GM19438 (cell line): ENCODE data around the gene AS3MT.
"Not testable (repeated sequence)": the region's sequence is repeated elsewhere in the genome, so short reads cannot be mapped to it uniquely, and the experiment has no call there.

Experiments
- ATAC-seq: cut with Tn5 transposase; IDR thresholded peaks from one replicate; pipeline ENCODE4 v1.9.1; 2021; ENCODE audit warnings: low read depth; ENCODE audit not compliant: unreplicated experiment

AS3MT gene, protein sequence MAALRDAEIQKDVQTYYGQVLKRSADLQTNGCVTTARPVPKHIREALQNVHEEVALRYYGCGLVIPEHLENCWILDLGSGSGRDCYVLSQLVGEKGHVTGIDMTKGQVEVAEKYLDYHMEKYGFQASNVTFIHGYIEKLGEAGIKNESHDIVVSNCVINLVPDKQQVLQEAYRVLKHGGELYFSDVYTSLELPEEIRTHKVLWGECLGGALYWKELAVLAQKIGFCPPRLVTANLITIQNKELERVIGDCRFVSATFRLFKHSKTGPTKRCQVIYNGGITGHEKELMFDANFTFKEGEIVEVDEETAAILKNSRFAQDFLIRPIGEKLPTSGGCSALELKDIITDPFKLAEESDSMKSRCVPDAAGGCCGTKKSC

DNA sequence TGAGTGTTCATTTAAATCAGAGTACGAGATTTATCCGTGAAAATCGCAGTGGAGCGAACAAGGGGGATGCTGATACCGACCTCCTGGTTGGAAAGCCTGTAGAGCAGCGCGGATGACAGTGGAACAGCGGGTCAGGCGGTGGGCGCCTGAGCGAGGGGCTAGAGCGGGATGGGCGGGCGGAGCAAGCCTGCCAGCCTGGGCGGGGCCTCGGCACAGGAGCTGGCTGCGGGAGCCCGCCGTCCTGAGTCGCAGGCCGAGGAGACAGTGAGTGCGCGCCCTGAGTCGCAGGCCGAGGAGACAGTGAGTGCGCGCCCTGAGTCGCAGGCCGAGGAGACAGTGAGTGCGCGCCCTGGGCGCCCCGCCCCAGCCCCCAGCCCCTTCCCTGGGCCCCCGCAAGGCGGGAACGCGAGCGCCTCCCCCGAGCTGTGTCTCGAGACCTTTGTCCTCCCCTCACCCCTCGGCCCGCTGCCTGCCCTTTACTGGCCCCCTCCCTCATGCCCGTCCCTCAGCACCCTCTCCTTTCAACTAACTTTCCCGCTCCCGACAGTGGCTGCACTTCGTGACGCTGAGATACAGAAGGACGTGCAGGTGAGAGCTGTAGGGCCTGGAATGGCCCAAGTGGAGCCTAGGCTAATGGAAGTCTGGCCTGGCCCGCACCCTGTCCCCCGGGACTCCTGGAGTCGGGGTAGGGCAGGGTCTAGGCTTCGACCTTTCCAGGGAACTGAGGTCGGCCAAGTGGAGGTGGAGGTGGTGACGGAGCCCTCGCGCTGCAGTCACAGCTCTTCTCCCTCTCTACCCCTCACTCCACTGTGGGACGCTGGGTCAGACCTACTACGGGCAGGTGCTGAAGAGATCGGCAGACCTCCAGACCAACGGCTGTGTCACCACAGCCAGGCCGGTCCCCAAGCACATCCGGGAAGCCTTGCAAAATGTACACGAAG is at the start of gene AS3MT:
Gene AS3MT, plus strand, starts transcription at position 213 of the 941 bp plus-strand sequence. Its CDS starts 123 bp downstream, at position 336.
- ATAC-seq, result no peak

DNA sequence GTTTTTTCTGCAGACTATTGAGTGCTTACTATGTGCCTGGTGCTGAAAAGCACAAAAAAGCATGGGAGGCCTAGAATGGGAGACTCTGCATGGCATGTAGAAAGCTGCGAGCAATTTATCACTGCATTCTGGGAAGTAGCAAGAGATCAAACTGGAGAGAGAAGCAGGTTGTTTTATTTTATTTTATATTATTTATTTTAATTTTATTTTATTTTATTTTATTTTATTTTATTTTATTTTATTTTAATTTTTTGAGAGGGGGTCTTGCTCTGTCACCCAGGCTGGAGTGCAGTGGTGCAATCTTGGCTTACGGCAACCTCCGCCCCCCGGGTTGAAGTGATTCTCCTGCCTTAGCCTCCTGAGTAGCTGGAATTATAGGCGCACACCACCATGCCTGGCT is 49.3 kb upstream of the AS3MT start:
- not testable (repeated sequence) for ATAC-seq

DNA sequence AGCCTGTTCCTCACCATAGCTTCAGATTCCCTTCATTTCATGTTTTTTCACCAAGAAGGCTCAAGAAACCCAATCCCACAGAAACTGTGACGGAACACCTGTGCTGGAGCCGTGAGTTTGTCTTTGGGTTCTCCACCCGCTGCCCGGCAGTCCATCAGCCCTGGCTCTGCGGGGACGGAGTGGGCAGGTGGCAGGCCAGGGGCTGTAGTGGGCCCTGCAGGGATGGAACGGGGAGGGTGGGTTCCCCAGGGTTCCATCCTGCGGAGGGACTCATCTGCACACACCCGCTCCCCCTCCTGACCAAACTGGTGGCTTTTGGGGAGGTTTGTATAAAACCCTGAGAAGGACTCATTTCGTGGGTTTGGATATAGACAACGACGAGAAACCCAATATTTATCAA is 47.0 kb upstream of the AS3MT start:
- no peak for ATAC-seq

DNA sequence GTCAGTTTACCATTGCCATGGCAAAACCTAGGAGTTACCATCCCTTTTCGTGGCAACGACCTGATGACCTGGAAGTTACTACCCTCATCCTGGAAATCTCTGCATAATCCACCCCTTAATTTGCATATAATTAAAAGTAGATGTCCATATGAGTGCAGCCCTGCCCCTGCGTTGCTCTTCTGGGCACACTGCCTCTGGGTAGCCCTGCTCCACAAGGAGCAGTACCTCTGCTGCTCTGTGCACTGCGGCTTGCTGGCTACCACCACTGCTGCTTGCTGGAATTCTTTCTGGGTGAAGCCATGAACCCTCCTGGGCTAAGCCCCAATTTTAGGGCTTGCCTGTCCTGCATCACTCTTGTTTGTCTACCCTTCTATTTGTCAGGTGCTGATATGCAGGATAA is 44.6 kb upstream of the AS3MT start:
- no peak for ATAC-seq

DNA sequence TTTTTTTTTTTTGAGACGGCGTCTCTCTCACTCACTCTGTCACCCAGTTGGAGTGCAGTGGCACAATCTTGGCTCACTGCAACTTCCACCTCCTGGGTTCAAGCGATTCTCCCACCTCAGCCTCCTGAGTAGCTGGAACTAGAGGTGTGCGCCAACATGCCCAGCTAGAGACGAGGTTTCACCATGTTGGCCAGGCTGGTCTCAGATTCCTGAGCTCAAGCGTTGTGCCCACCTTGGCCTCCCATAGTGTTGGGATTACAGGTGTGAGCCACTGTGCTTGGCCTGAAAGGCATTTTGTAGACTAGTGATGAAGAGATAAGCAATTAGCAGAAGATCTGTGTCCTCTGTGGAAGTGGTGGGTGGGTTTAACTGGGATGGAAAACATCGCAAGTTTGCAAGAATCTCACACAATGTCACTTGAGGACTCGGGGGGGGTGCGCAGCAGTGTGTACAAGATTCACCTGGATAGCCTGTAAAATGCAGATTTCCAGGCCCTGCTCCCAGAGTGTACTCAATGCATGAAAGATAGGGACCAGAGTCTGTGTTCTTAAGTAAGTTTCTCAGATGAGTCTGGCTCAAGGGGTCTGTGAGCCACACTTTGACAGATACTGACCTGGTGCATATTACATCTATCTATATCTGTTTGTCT is 43.0 kb upstream of the AS3MT start:
- no peak for ATAC-seq

DNA sequence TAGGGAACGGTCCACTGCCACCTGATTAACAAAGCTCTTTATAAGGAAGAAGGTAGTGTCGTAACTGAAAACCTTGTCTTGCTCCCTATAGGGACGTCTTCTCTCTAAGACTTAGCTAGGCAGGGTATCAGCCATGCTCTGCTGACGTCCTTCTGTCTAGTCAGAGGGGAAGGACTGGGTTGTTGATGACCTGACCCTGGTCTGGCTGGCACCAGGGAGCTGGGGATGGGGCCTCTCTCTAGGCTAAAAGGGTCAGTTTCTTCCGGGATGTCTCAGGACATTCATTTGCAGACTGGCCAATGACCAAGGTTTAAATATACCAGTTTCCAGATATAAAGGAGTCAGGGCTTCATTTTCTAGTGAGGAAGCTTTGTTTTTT is 41.7 kb upstream of the AS3MT start:
- no peak for ATAC-seq

DNA sequence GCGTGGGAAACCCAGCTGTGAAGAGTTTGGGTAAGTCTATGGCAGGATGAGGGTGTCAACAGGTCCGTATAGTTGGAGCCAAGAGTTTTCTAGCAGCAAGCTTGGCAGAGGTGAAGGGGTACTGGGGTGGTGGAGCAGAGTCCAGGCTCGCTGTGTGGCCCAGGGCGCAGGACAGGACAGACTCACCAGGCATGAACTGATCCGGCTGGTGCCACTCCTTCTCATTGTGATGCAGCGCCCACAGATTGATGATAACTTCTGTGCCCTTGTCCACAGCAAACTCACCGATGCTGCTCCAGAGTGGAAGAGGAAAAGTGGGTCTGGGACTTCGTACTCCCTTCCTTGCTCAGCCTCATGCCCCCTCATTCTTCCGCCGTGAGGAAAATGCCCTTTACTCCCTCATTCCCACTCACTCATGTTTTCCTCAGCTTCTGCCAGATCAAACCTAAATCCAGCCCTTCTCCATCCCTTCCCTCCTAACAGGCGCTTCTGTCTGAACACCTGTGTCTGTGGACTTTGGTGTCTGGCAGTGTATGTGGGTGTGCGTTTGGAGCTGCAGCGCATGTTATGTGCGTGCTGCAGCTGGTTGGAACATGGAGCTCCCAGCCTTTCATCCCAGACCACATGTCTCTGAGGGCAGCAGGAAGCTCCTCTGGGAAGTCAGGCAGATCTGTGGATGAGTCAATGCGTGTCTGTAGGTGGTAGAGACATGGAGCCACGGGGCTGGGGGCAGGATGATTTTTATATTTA is 37.8 kb upstream of the AS3MT start:
- ATAC-seq, result no peak

DNA sequence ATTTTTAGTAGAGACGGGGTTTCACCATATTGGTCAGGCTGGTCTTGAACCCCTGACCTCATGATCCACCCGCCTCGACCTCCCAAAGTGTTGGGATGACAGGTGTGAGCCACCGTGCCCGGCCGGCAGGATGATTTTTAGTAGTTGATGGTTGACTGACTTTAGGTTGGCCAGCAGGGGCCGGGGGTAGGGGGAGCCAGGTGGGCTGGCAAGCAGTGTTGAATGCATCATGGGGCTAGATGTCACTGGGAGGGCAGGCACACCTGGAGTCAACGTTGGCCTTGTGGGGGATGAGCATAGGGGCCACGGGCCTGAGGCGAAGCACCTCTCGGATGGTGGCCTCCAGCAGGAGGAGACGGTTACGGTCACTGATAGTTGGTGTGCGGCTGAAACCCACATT is 37.0 kb upstream of the AS3MT start:
- ATAC-seq, result no peak

DNA sequence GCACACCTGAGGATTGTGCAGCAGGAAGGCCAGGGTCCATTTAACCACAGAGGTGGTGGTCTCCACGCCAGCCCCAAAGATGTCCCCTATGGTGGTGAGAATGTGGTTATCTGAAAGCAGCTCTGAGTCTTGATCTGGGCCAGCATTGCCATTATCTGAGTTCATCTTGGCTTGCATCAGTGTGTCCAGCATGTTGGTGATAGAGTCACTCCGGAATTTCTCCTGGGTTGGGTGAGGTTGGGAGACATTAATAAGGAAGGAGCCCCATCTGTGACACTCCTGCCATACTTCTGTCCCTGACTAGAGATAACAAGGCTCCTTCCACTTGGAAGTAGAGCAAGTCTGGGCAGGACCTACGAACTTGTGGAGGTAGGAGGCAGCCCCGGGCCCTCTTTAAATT is 36.3 kb upstream of the AS3MT start:
- ATAC-seq, result no peak

DNA sequence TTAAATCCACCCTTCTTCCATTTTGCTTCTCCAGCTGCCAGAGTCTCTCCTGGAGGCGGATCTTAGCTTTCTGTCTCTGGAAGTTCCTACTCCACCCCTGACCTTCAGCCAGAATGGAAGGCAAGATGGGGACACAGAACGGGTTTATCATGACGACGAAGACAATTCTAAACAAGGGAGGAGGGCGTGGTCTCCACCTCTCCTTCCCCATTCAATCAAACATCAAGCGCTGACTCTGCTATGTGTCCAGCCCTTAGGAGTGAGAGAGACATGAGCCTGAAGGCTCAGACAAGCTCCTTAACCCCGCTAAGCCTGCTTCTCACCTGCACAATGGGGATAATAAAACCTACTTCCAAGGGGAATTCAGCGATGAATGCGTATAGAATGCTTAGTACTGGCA is 35.1 kb upstream of the AS3MT start:
- ATAC-seq, result no peak

DNA sequence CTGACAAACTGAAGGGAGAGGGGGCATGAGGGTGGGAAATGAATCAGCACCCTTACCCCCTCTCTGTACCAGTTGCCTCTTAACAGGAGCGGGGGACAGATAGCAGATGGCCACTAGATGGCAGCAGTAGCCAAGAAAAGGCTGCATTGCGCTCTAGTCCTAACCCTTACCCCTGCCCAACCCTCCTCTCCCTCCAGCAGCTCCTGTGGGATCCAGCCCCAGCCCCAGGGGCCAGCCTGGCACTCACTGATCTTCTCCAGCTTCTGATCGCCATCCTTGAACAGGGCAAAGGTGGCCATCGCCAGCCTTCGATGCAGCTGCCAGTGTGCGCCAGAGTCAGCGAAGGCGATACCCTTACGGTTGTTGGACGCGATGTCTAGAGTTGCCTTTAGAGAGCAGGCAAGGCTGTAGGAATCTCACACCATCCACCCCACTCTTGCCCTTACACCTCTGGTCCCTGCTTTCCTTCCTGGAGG is 34.2 kb upstream of the AS3MT start:
- no peak for ATAC-seq

DNA sequence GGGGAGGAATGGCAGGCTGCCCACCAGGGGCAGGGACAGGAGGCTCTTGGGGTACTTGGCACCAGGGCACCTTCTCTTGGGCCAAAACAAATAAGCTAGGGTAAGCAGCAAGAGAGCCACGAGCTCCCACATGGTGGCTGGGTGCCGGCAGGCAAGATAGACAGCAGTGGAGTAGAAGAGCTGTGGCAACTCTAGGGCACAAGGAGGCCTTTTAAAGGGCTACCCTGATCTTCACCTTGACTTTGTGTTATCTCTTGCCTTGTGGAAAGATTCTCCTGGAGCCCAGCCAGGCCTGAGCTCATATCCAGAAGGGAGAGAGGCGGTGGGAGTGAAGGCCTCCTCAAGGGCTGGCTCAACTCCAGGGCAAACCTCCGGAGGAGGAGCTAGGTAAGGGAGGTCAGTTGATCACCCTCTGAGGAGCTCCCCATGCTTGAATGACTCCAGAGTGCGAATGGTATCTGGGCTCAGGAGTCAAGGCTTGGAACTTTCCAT is 32.0 kb upstream of the AS3MT start, which contains the start of gene CYP17A1:
Gene CYP17A1, minus strand, starts transcription at position 184 of the 492 bp plus-strand sequence. Its CDS starts 52 bp downstream, at position 132.
- no peak for ATAC-seq

DNA sequence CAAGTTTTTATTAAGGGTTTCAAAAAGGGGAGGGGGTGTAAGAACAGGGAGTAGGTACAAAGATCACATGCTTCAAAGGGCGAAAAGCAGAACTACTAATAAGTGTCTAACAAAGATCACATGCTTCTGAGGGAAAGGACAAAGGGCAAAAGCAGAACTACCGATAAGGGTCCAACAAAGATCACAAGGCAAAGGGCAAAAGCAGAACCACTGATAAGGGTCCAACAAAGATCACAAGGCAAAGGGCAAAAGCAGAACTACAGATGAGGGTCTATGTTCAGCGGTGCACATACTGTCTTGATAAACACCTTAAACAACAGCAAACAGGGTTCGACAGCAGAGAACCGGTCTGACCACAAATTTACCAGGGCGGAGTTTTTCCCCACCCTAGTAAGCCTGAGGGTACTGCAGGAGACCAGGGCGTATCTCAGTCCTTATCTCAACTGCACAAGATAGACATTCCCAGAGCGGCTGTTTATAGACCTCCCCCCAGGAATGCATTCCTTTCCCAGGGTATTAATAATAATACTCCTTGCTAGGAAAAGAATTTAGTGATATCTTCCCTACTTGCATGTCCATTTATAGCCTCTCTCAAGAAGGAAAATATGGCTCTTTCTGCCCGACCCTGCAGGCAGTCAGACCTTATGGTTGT is 30.9 kb upstream of the AS3MT start:
- ATAC-seq, result not testable (repeated sequence)

DNA sequence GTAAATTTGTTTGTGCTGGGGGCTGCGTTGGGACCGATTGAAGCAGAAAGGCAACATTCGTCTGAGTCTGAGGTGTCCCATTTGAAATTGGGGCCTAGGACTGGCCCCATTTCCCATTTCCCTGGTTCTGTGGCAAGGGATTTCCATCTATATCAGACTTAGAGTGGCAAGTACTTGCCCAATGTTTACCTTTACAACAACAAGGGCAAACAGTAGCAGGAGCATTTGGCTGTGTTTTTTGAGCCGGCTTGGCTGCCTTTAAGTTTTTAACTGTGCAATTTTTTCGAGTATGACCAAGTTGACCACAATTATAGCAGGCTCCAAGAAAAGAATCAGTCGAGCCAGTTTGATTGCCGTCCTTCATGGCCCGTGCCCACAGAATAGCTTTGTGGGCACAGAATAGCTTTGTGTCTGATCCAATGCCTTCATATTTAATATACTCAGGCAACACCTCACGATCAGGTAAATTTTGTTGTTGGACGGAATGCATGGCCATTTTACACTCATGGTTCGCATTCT is 27.4 kb upstream of the AS3MT start:
- no peak for ATAC-seq

DNA sequence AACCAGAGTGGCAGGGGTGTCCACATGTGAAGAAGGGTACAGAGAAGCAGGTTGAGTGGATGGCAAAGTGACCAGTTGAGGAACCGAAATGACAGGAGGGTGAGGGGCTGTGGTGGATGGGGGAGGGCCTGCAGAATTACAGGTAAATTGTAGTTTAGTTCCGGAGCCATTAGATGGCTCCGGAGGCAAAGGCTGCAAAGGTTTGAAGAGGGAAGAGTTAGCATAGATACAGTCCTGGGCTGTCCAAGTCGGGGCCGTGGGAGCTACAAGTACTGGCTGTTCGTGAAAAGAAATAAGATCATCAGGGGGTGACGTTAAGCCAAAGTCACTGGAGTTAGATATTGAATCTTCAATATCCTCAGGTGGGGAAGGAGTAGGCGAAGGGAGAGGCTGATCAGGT is 26.1 kb upstream of the AS3MT start:
- not testable (repeated sequence) for ATAC-seq

DNA sequence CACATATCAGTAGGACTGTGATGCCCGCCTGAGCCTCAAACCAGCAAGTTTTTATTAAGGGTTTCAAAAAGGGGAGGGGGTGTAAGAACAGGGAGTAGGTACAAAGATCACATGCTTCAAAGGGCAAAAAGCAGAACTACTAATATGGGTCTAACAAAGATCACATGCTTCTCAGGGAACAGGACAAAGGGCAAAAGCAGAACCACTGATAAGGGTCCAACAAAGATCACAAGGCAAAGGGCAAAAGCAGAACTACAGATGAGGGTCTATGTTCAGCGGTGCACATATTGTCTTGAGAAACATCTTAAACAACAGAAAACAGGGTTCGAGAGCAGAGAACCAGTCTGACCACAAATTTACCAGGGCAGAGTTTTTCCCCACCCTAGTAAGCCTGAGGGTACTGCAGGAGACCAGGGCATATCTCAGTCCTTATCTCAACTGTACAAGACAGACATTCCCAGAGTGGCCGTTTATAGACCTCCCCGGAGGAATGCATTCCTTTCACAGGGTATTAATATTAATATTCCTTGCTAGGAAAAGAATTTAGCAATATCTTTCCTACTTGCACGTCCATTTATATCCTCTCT is 25.0 kb upstream of the AS3MT start:
- not testable (repeated sequence) for ATAC-seq

DNA sequence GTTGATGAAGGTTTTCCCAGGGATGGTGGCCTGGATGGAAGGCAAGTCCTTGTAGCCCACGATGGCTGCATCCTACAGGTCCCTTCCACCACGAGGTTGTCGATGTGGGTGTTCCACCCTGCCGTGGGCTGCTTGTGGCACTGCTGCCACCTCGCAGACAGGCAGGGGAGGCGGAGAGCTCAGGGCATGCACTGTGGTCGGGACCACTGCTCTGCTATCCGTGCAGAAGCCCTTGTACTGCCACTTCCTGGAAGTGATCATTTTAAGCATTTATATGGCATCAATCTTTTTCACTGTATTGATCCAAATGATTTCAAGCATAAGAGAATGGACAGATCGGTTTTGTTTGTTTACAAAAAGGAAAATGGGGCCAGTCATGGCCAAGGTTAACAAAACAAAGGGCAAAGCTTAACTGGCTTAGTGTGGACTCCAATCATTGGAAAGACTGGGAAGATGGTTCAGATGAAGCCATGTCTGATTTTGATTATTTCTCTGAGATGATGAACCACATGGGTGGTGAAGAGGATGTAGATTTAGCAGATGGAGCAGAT is 23.8 kb upstream of the AS3MT start:
- ATAC-seq, result no peak

DNA sequence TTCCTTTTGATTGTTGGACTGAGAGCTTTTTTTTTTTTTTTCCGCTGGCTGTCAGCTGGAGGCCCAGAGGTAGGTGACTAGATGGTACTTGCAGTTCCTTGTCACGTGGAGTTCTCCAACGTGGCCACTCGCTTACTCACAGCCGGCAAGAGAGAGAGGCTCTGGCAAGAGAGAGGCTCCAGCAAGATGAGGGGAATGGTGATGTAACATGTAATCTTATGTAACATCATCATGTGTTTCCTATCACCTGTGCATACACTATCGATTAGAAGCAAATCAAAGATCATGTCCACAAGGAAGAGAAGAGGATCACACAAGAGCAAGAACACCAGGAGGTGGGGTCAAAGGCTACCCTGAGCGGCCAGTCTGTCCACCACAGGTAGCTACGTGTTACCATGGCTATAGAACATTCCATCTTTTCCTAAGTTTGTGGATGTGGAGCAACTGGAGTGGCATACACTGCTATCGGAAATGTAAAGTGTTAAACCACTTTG is 19.2 kb upstream of the AS3MT start:
- no peak for ATAC-seq
